ENCODE data around the gene INPP5F. TPM values are rescaled to one million over a fixed set of nuclear protein-coding genes. Genes with fewer than 3 reads are reported as not detected.

Gene INPP5F
- total and polyA plus RNA-seq, 8 donors: 4.6 to 25.7 (median 16.4) TPM

GRCh38 chr10:119815671-119816070, 89.8 kb downstream of the INPP5F start:
- intact Hi-C loops (cut with DNase I; ENCODE audit: low total_unique reads): no loop called here
- Histone ChIP-seq H3K4me1 (peaks cover 0 to 13% (median 0%) of the 10 kb centered on the region in 4 donors), H3K27me3 (no peaks in the 10 kb centered on the region), H3K9me3 (no peaks in the 10 kb centered on the region), H3K36me3 (peaks cover 0 to 49% (median 26%) of the 10 kb centered on the region in 4 donors), H3K4me3 (no peak overlapping the region), H3K27ac (no peak overlapping the region)
- DNase-seq: no peak
- TF ChIP-seq POLR2A (IDR thresholded peaks at IDR 0.05) (no peak), EP300 (IDR thresholded peaks at IDR 0.05) (no peak), CTCF (IDR thresholded peaks at IDR 0.05) (no peak), POLR2AphosphoS5 (IDR thresholded peaks at IDR 0.05) (no peak)
- 89 to 95% (median 95%) methylated on average over 7 of the region's 7 CpGs for WGBS, 5 donors

- intact Hi-C loops (cut with DNase I; ENCODE audit: low total_unique reads): no loop called here
- Histone ChIP-seq H3K27ac (peak overlapping the region in 1 of 5 donors; percentile 40), H3K9me3 (no peaks in the 10 kb centered on the region), H3K4me3 (peak overlapping the region; percentile 27 to 38 (median 35)), H3K4me1 (peaks cover 0 to 13% (median 0%) of the 10 kb centered on the region in 4 donors), H3K36me3 (peaks cover 0 to 47% (median 33%) of the 10 kb centered on the region in 4 donors), H3K27me3 (no peaks in the 10 kb centered on the region)
- WGBS, 5 donors: 64 to 78% (median 67%) methylated on average over 76 to 84 of the region's 84 CpGs
- TF ChIP-seq POLR2AphosphoS5 (IDR thresholded peaks at IDR 0.05): peak in 1 of 3 donors; percentile 60
- TF ChIP-seq EP300 (IDR thresholded peaks at IDR 0.05): no peak
- DNase-seq: peak; percentile 29 to 95
Measured at GRCh38 chr10:119817991-119818888, 92.4 kb downstream of the INPP5F start.

GRCh38 chr10:119818889-119819270, 93.0 kb downstream of the INPP5F start:
- Histone ChIP-seq H3K9me3 (no peaks in the 10 kb centered on the region), H3K27ac (peak overlapping the region in 1 of 5 donors; percentile 40), H3K4me1 (peaks cover 0 to 13% (median 0%) of the 10 kb centered on the region in 4 donors), H3K36me3 (peaks cover 0 to 47% (median 39%) of the 10 kb centered on the region in 4 donors), H3K27me3 (no peaks in the 10 kb centered on the region), H3K4me3 (peak overlapping the region; percentile 27 to 38 (median 35))
- intact Hi-C loops (cut with DNase I; ENCODE audit: low total_unique reads): no loop called here
- 52 to 63% (median 59%) methylated on average over 10 of the region's 10 CpGs for WGBS, 5 donors
- DNase-seq: peak in 1 of 2 donors; percentile 54
- TF ChIP-seq POLR2A (IDR thresholded peaks at IDR 0.05) (no peak), CTCF (IDR thresholded peaks at IDR 0.05) (no peak), POLR2AphosphoS5 (IDR thresholded peaks at IDR 0.05) (no peak), EP300 (IDR thresholded peaks at IDR 0.05) (no peak)

GRCh38 chr10:119821182-119821581, 95.3 kb downstream of the INPP5F start:
- WGBS, 5 donors: 43 to 62% (median 51%) methylated on average over 4 of the region's 4 CpGs
- intact Hi-C loops (cut with DNase I; ENCODE audit: low total_unique reads): no loop called here
- Histone ChIP-seq H3K4me3 (no peak overlapping the region), H3K4me1 (peaks cover 0 to 13% (median 0%) of the 10 kb centered on the region in 4 donors), H3K27ac (no peak overlapping the region), H3K36me3 (peaks cover 0 to 34% (median 27%) of the 10 kb centered on the region in 4 donors), H3K9me3 (no peaks in the 10 kb centered on the region), H3K27me3 (no peaks in the 10 kb centered on the region)
- no peak for DNase-seq
- no peak for TF ChIP-seq POLR2AphosphoS5 (IDR thresholded peaks at IDR 0.05)
- TF ChIP-seq POLR2A (IDR thresholded peaks at IDR 0.05): no peak
- TF ChIP-seq CTCF (IDR thresholded peaks at IDR 0.05): no peak
- no peak for TF ChIP-seq EP300 (IDR thresholded peaks at IDR 0.05)

Data from stomach (tissue), 9 donors.